H1 (cell line): Measurements from ENCODE around the gene EPB41L5. TPM values are rescaled to one million over a fixed set of nuclear protein-coding genes. Genes with fewer than 3 reads are reported as not detected.

Source experiments
- CTCF ChIA-PET: fragments of 300-600 bp; sonication (Branson Sonifier 250); formaldehyde crosslinking; loops from one replicate; lab custom pipeline; 2021; ENCODE audit not compliant: partially characterized antibody; lab: Charles Lee
- POLR2A ChIA-PET: fragments of 300-600 bp; sonication (Branson Sonifier 250); formaldehyde crosslinking; loops from one replicate; lab custom pipeline; 2021; ENCODE audit warnings: inconsistent platforms; ENCODE audit not compliant: partially characterized antibody; lab: Charles Lee
- DNase-seq, 2 experiments: peaks; one replicate each; pipeline versions ENCODE4 v3.0.0 to v3.0.0-alpha.2; 2010 to 2022; ENCODE audit warnings: low spot score in 2 of 2, low read depth in 1 of 2, mixed read lengths in 1 of 2
- FAIRE-seq: peaks from 2 replicates; lab custom pipeline; 2011; peaks lifted over from hg19 to GRCh38; lab: Jason Lieb, UNC
- H2AFZ ChIP-seq: 2 replicates; pipeline ENCODE4 v1.8.1; 2012; ENCODE audit warnings: low read length, inconsistent platforms
- H2AK5ac ChIP-seq: 2 replicates; pipeline ENCODE4 v1.6.1; 2013; ENCODE audit warnings: low read depth, low read length
- H2BK120ac ChIP-seq: replicated peaks from 2 replicates; pipeline ENCODE3; 2013; ENCODE audit warnings: low read depth, low read length, inconsistent platforms
- H2BK12ac ChIP-seq: 2 replicates; pipeline ENCODE4 v1.6.1; 2013; ENCODE audit warnings: low read depth, low read length
- H2BK15ac ChIP-seq: 2 replicates; pipeline ENCODE4 v1.6.1; 2013; ENCODE audit warnings: low read length
- H2BK20ac ChIP-seq: 2 replicates; pipeline ENCODE4 v1.6.1; 2013; ENCODE audit warnings: low read length
- H2BK5ac ChIP-seq: 2 replicates; pipeline ENCODE4 v1.6.1; 2013; ENCODE audit warnings: low read depth, low read length
- H3K14ac ChIP-seq: 2 replicates; pipeline ENCODE4 v1.6.1; 2013; ENCODE audit warnings: inconsistent platforms; ENCODE audit not compliant: insufficient read length
- H3K18ac ChIP-seq: 2 replicates; pipeline ENCODE4 v1.6.1; 2013; ENCODE audit warnings: low read length; ENCODE audit errors: extremely low read depth
- H3K23ac ChIP-seq: 2 replicates; pipeline ENCODE4 v1.6.1; 2013; ENCODE audit warnings: inconsistent platforms; ENCODE audit not compliant: insufficient read length
- H3K23me2 ChIP-seq: 2 replicates; pipeline ENCODE4 v1.6.1; 2013; ENCODE audit warnings: low read depth, low read length
- H3K27ac ChIP-seq: 2 replicates; pipeline ENCODE4 v1.6.1; 2011; ENCODE audit warnings: low read depth, low read length, inconsistent platforms
- H3K27me3 ChIP-seq, 4 experiments: replicated peaks in 1 of 4; 1 replicate in 1 of 4; 2 replicates in 3 of 4; pipeline versions ENCODE4 v1.6.1 to v1.8.1; 2011 to 2013; ENCODE audit warnings: low read length in 3 of 4, mild to moderate bottlenecking in 3 of 4, inconsistent platforms in 2 of 4, mixed read lengths in 2 of 4, moderate library complexity in 1 of 4; ENCODE audit not compliant: control insufficient read depth in 3 of 4, insufficient read depth in 3 of 4; ENCODE audit errors: extremely low read depth in 1 of 4
- H3K36me3 ChIP-seq, 4 experiments: 2 replicates each; pipeline versions ENCODE4 v1.6.1 to v1.8.1; 2011 to 2013; ENCODE audit warnings: mild to moderate bottlenecking in 4 of 4, low read length in 3 of 4, moderate library complexity in 2 of 4, control low read depth in 1 of 4, inconsistent platforms in 1 of 4; ENCODE audit not compliant: insufficient read depth in 4 of 4, control insufficient read depth in 2 of 4
- H3K4ac ChIP-seq: replicated peaks from 2 replicates; pipeline ENCODE3; 2013; ENCODE audit warnings: low read length, low read depth, mixed read lengths, inconsistent platforms; ENCODE audit not compliant: insufficient read length
- H3K4me1 ChIP-seq, 4 experiments: replicated peaks in 1 of 4; 1 replicate in 1 of 4; 2 replicates in 3 of 4; pipeline versions ENCODE4 v1.6.1 to v1.8.1; 2011 to 2013; ENCODE audit warnings: low read length in 3 of 4, inconsistent platforms in 2 of 4, mixed read lengths in 1 of 4; ENCODE audit not compliant: insufficient read depth in 4 of 4, control insufficient read depth in 3 of 4
- H3K4me2 ChIP-seq, 2 experiments: 2 replicates each; pipeline versions ENCODE4 v1.6.1 to v1.8.1; 2011 to 2013; ENCODE audit warnings: low read depth in 2 of 2, low read length in 2 of 2, control low read depth in 1 of 2, inconsistent platforms in 1 of 2, mild to moderate bottlenecking in 1 of 2; ENCODE audit not compliant: insufficient read depth in 1 of 2
- H3K4me3 ChIP-seq, 4 experiments: fragments of 200-600, 300-600 bp in 1 of 4; sonication (generic), shearing (Covaris generic), sonication (Bioruptor Twin) in 1 of 4; 2 replicates each; pipeline versions ENCODE4 v1.5.1 to v1.8.1; 2011 to 2016; ENCODE audit warnings: low read length in 4 of 4, low read depth in 3 of 4, control low read depth in 2 of 4, inconsistent platforms in 2 of 4, mild to moderate bottlenecking in 2 of 4, mixed read lengths in 1 of 4, moderate library complexity in 1 of 4; ENCODE audit not compliant: insufficient read depth in 2 of 4; ENCODE audit errors: extremely low read depth in 1 of 4
- H3K56ac ChIP-seq: replicated peaks from 2 replicates; pipeline ENCODE3; 2013; ENCODE audit warnings: low read depth, mild to moderate bottlenecking, mixed read lengths, low read length, inconsistent platforms; ENCODE audit not compliant: insufficient read length
- H3K79me1 ChIP-seq: 2 replicates; pipeline ENCODE4 v1.6.1; 2013; ENCODE audit warnings: low read depth, low read length, control low read depth
- H3K79me2 ChIP-seq, 2 experiments: 2 replicates each; pipeline versions ENCODE4 v1.6.1 to v1.8.1; 2012 to 2013; ENCODE audit warnings: low read length in 2 of 2, mild to moderate bottlenecking in 2 of 2, inconsistent platforms in 1 of 2; ENCODE audit not compliant: insufficient read depth in 2 of 2, control insufficient read depth in 1 of 2
- H3K9ac ChIP-seq, 4 experiments: replicated peaks in 1 of 4; 1 replicate in 1 of 4; 2 replicates in 3 of 4; pipeline versions ENCODE4 v1.6.1 to v1.8.1; 2011 to 2013; ENCODE audit warnings: low read depth in 3 of 4, low read length in 3 of 4, control low read depth in 2 of 4, mild to moderate bottlenecking in 2 of 4, moderate library complexity in 2 of 4, inconsistent platforms in 1 of 4; ENCODE audit errors: extremely low read depth in 1 of 4
- H3K9me3 ChIP-seq, 2 experiments: 2 replicates each; pipeline versions ENCODE4 v1.6.1 to v1.8.1; 2012 to 2013; ENCODE audit warnings: mild to moderate bottlenecking in 2 of 2, moderate library complexity in 2 of 2, control low read depth in 1 of 2, inconsistent platforms in 1 of 2, low read depth in 1 of 2, low read length in 1 of 2, mixed read lengths in 1 of 2; ENCODE audit not compliant: insufficient read depth in 2 of 2
- H4K20me1 ChIP-seq, 2 experiments: replicated peaks in 1 of 2; 2 replicates each; pipeline versions ENCODE3 to v1.8.1; 2011 to 2013; ENCODE audit warnings: inconsistent platforms in 2 of 2, low read length in 2 of 2, mild to moderate bottlenecking in 1 of 2; ENCODE audit not compliant: insufficient read depth in 2 of 2, control insufficient read depth in 1 of 2
- H4K5ac ChIP-seq: 2 replicates; pipeline ENCODE4 v1.6.1; 2013; ENCODE audit warnings: low read length, low read depth, mixed read lengths, inconsistent platforms; ENCODE audit not compliant: insufficient read length
- H4K8ac ChIP-seq: 2 replicates; pipeline ENCODE4 v1.8.0; 2013; ENCODE audit warnings: mild to moderate bottlenecking, moderate library complexity, low read length, inconsistent platforms; ENCODE audit not compliant: insufficient read depth; ENCODE audit errors: extremely low read depth
- H4K91ac ChIP-seq: replicated peaks from 2 replicates; pipeline ENCODE3; 2013; ENCODE audit warnings: low read length, mixed read lengths, inconsistent platforms; ENCODE audit not compliant: insufficient read length
- CREB1 ChIP-seq: IDR thresholded peaks from 2 replicates; pipeline ENCODE4 v1.6.1; 2012; ENCODE audit warnings: inconsistent platforms
- CTCF ChIP-seq, 3 experiments: IDR thresholded peaks; 1 replicate in 2 of 3; 2 replicates in 1 of 3; pipeline versions ENCODE4 v1.5.1 to v1.6.1; 2011; ENCODE audit warnings: low read length in 3 of 3, mild to moderate bottlenecking in 3 of 3, inconsistent platforms in 2 of 3, low read depth in 1 of 3, moderate library complexity in 1 of 3; ENCODE audit not compliant: insufficient read depth in 1 of 3; ENCODE audit errors: control extremely low read depth in 1 of 3
- EGR1 ChIP-seq: IDR thresholded peaks from 2 replicates; pipeline ENCODE4 v1.6.1; 2011; ENCODE audit warnings: low read depth, low read length, borderline replicate concordance
- FOSL1 ChIP-seq: IDR thresholded peaks from 2 replicates; pipeline ENCODE4 v1.6.1; 2011; ENCODE audit warnings: mild to moderate bottlenecking, low read depth, low read length, moderate library complexity; ENCODE audit not compliant: insufficient read depth
- HDAC2 ChIP-seq, 2 experiments: fragments of 300-600 bp in 1 of 2; sonication (generic) in 1 of 2; IDR thresholded peaks; 2 replicates each; pipeline ENCODE4 v1.6.1; 2011 to 2012; ENCODE audit warnings: low read depth in 2 of 2, low read length in 2 of 2, mild to moderate bottlenecking in 2 of 2, moderate library complexity in 2 of 2, borderline replicate concordance in 1 of 2, inconsistent platforms in 1 of 2
- NANOG ChIP-seq: IDR thresholded peaks from 2 replicates; pipeline ENCODE4 v1.6.1; 2011; ENCODE audit warnings: low read length, low read depth, mild to moderate bottlenecking, inconsistent platforms; ENCODE audit not compliant: insufficient read depth, poor library complexity, severe bottlenecking
- POLR2AphosphoS5 ChIP-seq: IDR thresholded peaks from 2 replicates; pipeline ENCODE4 v1.6.1; 2011; ENCODE audit warnings: low read depth, low read length
- RFX5 ChIP-seq: IDR thresholded peaks from 2 replicates; pipeline ENCODE4 v1.6.1; 2011; ENCODE audit warnings: low read depth, low read length, improper control_type of control experiment, borderline replicate concordance
- SRF ChIP-seq: IDR thresholded peaks from 2 replicates; pipeline ENCODE4 v1.6.1; 2011; ENCODE audit warnings: mild to moderate bottlenecking, low read depth, low read length, moderate library complexity
- WGBS, 2 experiments: shearing (Covaris generic) in 1 of 2; methylation state at CpG; one replicate each; pipeline versions ENCODE4 v1.1.6 to v1.1.7; 2013 to 2015; ENCODE audit warnings: low lambda C conversion rate in 2 of 2, mixed read lengths in 2 of 2, inconsistent platforms in 1 of 2, low coverage in 1 of 2, missing lambda C conversion rate in 1 of 2; ENCODE audit not compliant: insufficient replicate concordance in 2 of 2, insufficient coverage in 1 of 2, insufficient read length in 1 of 2; ENCODE audit errors: extremely low coverage in 1 of 2, missing lambda C conversion rate in 1 of 2; 5-methylcytosine and 5-hydroxymethylcytosine counted together
- polyA plus RNA-seq, 7 experiments: library from polyadenylated mRNA; depleted of rRNA in 3 of 7; stranded (reverse) in 5 of 7; unstranded in 2 of 7; fragments of >200 nt in 5 of 7; fragments of 200-250 nt in 2 of 7; gene quantifications; 1 replicate in 5 of 7; 2 replicates in 1 of 7; 4 replicates in 1 of 7; pipeline versions ENCODE4 v1.2.1 to v1.2.3, GENCODE V29; 2011 to 2013; ENCODE audit warnings: missing spikeins in 2 of 7, mixed read lengths in 2 of 7
- total RNA-seq: library from RNA; stranded (reverse); fragmentation: NEBNext Ultra II Directional; extraction: Animal tissue kit (Norgen Biotek cat#: 25700); gene quantifications from 2 replicates; pipeline ENCODE4 v1.2.1, GENCODE V29; 2021
- TF ChIP-seq, protein P1 (sequence below): IDR thresholded peaks from 2 replicates; pipeline ENCODE4 v1.6.1; 2011; ENCODE audit warnings: low read length, improper control_type of control experiment

EPB41L5 gene
- total and polyA plus RNA-seq, 2 of the 8 experiments (the other 6 are each of a cell fraction or from before 2014, with no cell fraction given) = 13.5 to 32.3 TPM

DNA sequence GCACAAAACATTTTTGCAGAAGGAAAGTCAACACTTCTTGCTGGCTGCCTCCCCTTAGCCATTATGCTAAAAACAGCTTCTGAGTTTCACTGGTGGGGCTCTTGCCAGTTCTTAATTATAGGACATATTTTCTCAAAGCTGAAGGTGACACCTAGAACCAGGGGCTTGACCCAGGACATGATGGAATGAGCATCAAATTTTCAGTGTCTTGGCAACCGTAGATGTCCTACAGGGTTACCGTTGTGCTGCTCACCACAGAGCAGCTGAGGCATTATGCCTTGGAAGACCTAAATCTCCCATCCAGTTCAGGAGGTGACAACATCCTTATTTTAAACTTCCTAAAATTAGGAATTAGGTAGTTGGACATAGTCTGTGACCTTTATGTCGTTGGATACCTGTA lies 163.6 kb downstream of the EPB41L5 start:
- H3K18ac ChIP-seq = no peak overlapping the region
- no peak overlapping the region for H2AK5ac ChIP-seq
- POLR2A ChIA-PET = no interaction called here
- CTCF ChIA-PET = interaction anchor here (0.6 to 3.7 kb wide), 24 partner anchors 8 to 534 kb away, joined by 3 to 20 read pairs (median 4); no protein-coding TSS in a partner anchor
- H3K27me3 ChIP-seq = no peaks in the 10 kb centered on the region
- H3K79me2 ChIP-seq = no peaks in the 10 kb centered on the region
- no peaks in the 10 kb centered on the region for H3K23me2 ChIP-seq
- DNase-seq = no peak
- H4K20me1 ChIP-seq = no peaks in the 10 kb centered on the region
- H3K23ac ChIP-seq = no peak overlapping the region
- H2AFZ ChIP-seq = no peak overlapping the region
- H3K4me3 ChIP-seq = no peak overlapping the region
- no peak overlapping the region for H3K56ac ChIP-seq
- H3K9ac ChIP-seq = no peak overlapping the region
- no peak overlapping the region for H2BK12ac ChIP-seq
- no peaks in the 10 kb centered on the region for H3K9me3 ChIP-seq
- H3K79me1 ChIP-seq = no peaks in the 10 kb centered on the region
- H2BK120ac ChIP-seq = no peak overlapping the region
- peaks cover 0 to 3% (median 0%) of the 10 kb centered on the region in 4 experiments; a peak in 1 of 7 replicates for H3K4me1 ChIP-seq
- H4K8ac ChIP-seq = no peak overlapping the region
- no peak overlapping the region for H2BK20ac ChIP-seq
- H3K36me3 ChIP-seq = no peaks in the 10 kb centered on the region; a peak in 1 of 8 replicates
- no peak for FAIRE-seq
- no peak overlapping the region for H3K14ac ChIP-seq
- H3K4ac ChIP-seq = no peak overlapping the region
- H4K5ac ChIP-seq = no peak overlapping the region
- no peak overlapping the region for H4K91ac ChIP-seq
- H2BK15ac ChIP-seq = no peak overlapping the region
- H3K27ac ChIP-seq = no peak overlapping the region
- H3K4me2 ChIP-seq = no peak overlapping the region
- WGBS, 2 experiments = 88% methylated on average over 3 of the region's 3 CpGs; no CpG with 5 or more reads in 1 of the 2 experiments
- no peak overlapping the region for H2BK5ac ChIP-seq
- TF ChIP-seq CREB1 (no peak), EGR1 (no peak), NANOG (no peak), RFX5 (no peak), FOSL1 (no peak), SRF (no peak), HDAC2 (IDR thresholded peaks at IDR 0.05; ENCODE audit: borderline replicate concordance in 1 of 2, low read depth in 2 of 2, low read length in 2 of 2) (no peak), CTCF (IDR thresholded peaks at IDR 0.05; ENCODE audit: control extremely low read depth in 1 of 3, insufficient read depth in 1 of 3, low read depth in 1 of 3, low read length in 3 of 3) (no peak), POLR2AphosphoS5 (no peak)
- TF ChIP-seq, protein P1, sequence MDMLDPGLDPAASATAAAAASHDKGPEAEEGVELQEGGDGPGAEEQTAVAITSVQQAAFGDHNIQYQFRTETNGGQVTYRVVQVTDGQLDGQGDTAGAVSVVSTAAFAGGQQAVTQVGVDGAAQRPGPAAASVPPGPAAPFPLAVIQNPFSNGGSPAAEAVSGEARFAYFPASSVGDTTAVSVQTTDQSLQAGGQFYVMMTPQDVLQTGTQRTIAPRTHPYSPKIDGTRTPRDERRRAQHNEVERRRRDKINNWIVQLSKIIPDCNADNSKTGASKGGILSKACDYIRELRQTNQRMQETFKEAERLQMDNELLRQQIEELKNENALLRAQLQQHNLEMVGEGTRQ = no peak
